ENCODE data around the gene ANKRD17.

Gene ANKRD17

GRCh38 chr4:73053076-73053475 lies 205.5 kb downstream of the ANKRD17 start:
- DNase-seq (ENCODE audit: low read depth in 2 of 2): no peak

- DNase-seq (ENCODE audit: low read depth in 2 of 2): no peak
Observed at GRCh38 chr4:73051625-73052024, 207.0 kb downstream of the ANKRD17 start.

GRCh38 chr4:73045879-73046278 lies 212.7 kb downstream of the ANKRD17 start:
- no peak for DNase-seq (ENCODE audit: low read depth in 2 of 2)

GRCh38 chr4:73037057-73037456 lies 221.5 kb downstream of the ANKRD17 start:
- no peak for DNase-seq (ENCODE audit: low read depth in 2 of 2)

GRCh38 chr4:73036123-73036522 lies 222.5 kb downstream of the ANKRD17 start:
- no peak for DNase-seq (ENCODE audit: low read depth in 2 of 2)

- DNase-seq (ENCODE audit: low read depth in 2 of 2): no peak
Observed at GRCh38 chr4:73034896-73035295, 223.7 kb downstream of the ANKRD17 start.

GRCh38 chr4:73028621-73029020 lies 230.0 kb downstream of the ANKRD17 start:
- no peak for DNase-seq (ENCODE audit: low read depth in 2 of 2)
